Mesenchymal stem cell (in vitro differentiated cells and primary cell): ENCODE measurements around the gene CPSF6.

Experiments
- DNase-seq: peaks from one replicate; pipeline ENCODE4 v3.0.0-alpha.2; 2013
- H2AFZ ChIP-seq: one replicate; pipeline ENCODE4 v1.6.1; 2013; ENCODE audit warnings: low read depth, mild to moderate bottlenecking, control low read depth, inconsistent platforms, low read length, moderate library complexity
- H2AK5ac ChIP-seq: 2 replicates; pipeline ENCODE4 v1.6.1; 2013; ENCODE audit warnings: low read length, moderate library complexity, mild to moderate bottlenecking, inconsistent platforms; ENCODE audit not compliant: severe bottlenecking
- H2BK120ac ChIP-seq: one replicate; pipeline ENCODE4 v1.6.1; 2013; ENCODE audit warnings: low read depth, mild to moderate bottlenecking, inconsistent platforms, low read length, moderate library complexity
- H2BK12ac ChIP-seq, 2 experiments: one replicate each; pipeline ENCODE4 v1.6.1; 2013; ENCODE audit warnings: inconsistent platforms in 2 of 2, low read length in 2 of 2, mild to moderate bottlenecking in 2 of 2, moderate library complexity in 2 of 2, control low read depth in 1 of 2
- H2BK15ac ChIP-seq: one replicate; pipeline ENCODE4 v1.6.1; 2013; ENCODE audit warnings: mild to moderate bottlenecking, low read depth, inconsistent platforms; ENCODE audit not compliant: poor library complexity, severe bottlenecking
- H2BK5ac ChIP-seq: 2 replicates; pipeline ENCODE4 v1.6.1; 2013; ENCODE audit warnings: low read depth, mild to moderate bottlenecking, low read length, control low read depth, inconsistent platforms; ENCODE audit not compliant: poor library complexity, severe bottlenecking
- H3K14ac ChIP-seq, 2 experiments: one replicate each; pipeline ENCODE4 v1.6.1; 2013; ENCODE audit warnings: inconsistent platforms in 2 of 2, low read length in 2 of 2, control low read depth in 1 of 2, mild to moderate bottlenecking in 1 of 2, moderate library complexity in 1 of 2
- H3K18ac ChIP-seq, 2 experiments: one replicate each; pipeline ENCODE4 v1.6.1; 2013; ENCODE audit warnings: inconsistent platforms in 2 of 2, low read length in 2 of 2, control low read depth in 1 of 2, low read depth in 1 of 2, mild to moderate bottlenecking in 1 of 2
- H3K23ac ChIP-seq, 2 experiments: one replicate each; pipeline ENCODE4 v1.6.1; 2013; ENCODE audit warnings: inconsistent platforms in 2 of 2, low read length in 2 of 2, mild to moderate bottlenecking in 2 of 2, moderate library complexity in 2 of 2, control low read depth in 1 of 2
- H3K27ac ChIP-seq: 2 replicates; pipeline ENCODE4 v1.5.1; 2013; ENCODE audit warnings: mild to moderate bottlenecking, moderate library complexity, low read length, control low read depth, inconsistent platforms; ENCODE audit not compliant: poor library complexity, severe bottlenecking
- H3K27me3 ChIP-seq, 2 experiments: 2 replicates each; pipeline versions ENCODE4 v1.6.1 to v1.7.0; 2013; ENCODE audit warnings: low read length in 2 of 2, mild to moderate bottlenecking in 2 of 2, moderate library complexity in 2 of 2, control low read depth in 1 of 2, inconsistent platforms in 1 of 2; ENCODE audit not compliant: control insufficient read depth in 1 of 2, insufficient read depth in 1 of 2
- H3K36me3 ChIP-seq, 2 experiments: 2 replicates each; pipeline versions ENCODE4 v1.6.1 to v1.7.0; 2013; ENCODE audit warnings: low read length in 2 of 2, control low read depth in 1 of 2, inconsistent platforms in 1 of 2, low read depth in 1 of 2, mild to moderate bottlenecking in 1 of 2; ENCODE audit not compliant: insufficient read depth in 2 of 2, control insufficient read depth in 1 of 2
- H3K4ac ChIP-seq, 2 experiments: one replicate each; pipeline ENCODE4 v1.6.1; 2013; ENCODE audit warnings: inconsistent platforms in 2 of 2, low read length in 2 of 2, mild to moderate bottlenecking in 2 of 2, moderate library complexity in 2 of 2, control low read depth in 1 of 2, low read depth in 1 of 2
- H3K4me1 ChIP-seq: 2 replicates; pipeline ENCODE4 v1.6.1; 2013; ENCODE audit warnings: low read depth, low read length, control low read depth; ENCODE audit not compliant: control insufficient read depth, insufficient read depth
- H3K4me2 ChIP-seq: 2 replicates; pipeline ENCODE4 v1.6.1; 2013; ENCODE audit warnings: low read length, mild to moderate bottlenecking, inconsistent platforms; ENCODE audit not compliant: poor library complexity, severe bottlenecking
- H3K4me3 ChIP-seq, 2 experiments: 2 replicates each; pipeline versions ENCODE4 v1.5.1 to v1.7.0; 2013; ENCODE audit warnings: low read length in 2 of 2, mild to moderate bottlenecking in 2 of 2, control low read depth in 1 of 2, low read depth in 1 of 2; ENCODE audit not compliant: insufficient read depth in 1 of 2
- H3K79me1 ChIP-seq: replicated peaks from 2 replicates; pipeline ENCODE4 v1.6.1; 2013; ENCODE audit warnings: mild to moderate bottlenecking, control low read depth, low read length, inconsistent platforms; ENCODE audit not compliant: poor library complexity, severe bottlenecking
- H3K9ac ChIP-seq: 2 replicates; pipeline ENCODE4 v1.7.0; 2013; ENCODE audit warnings: mild to moderate bottlenecking, low read length, moderate library complexity
- H3K9me3 ChIP-seq: 2 replicates; pipeline ENCODE4 v1.7.0; 2013; ENCODE audit warnings: mild to moderate bottlenecking, low read length; ENCODE audit not compliant: control insufficient read depth
- H4K8ac ChIP-seq: one replicate; pipeline ENCODE4 v1.6.1; 2013; ENCODE audit warnings: inconsistent platforms, mild to moderate bottlenecking, low read length, moderate library complexity
- H4K91ac ChIP-seq: one replicate; pipeline ENCODE4 v1.6.1; 2013; ENCODE audit warnings: mild to moderate bottlenecking, low read length, inconsistent platforms
- whole genome bisulfite sequencing: methylation state at CpG from one replicate; pipeline ENCODE4 v1.1.7; 2013; ENCODE audit warnings: mixed read lengths; 5-methylcytosine and 5-hydroxymethylcytosine counted together

Gene CPSF6

DNA sequence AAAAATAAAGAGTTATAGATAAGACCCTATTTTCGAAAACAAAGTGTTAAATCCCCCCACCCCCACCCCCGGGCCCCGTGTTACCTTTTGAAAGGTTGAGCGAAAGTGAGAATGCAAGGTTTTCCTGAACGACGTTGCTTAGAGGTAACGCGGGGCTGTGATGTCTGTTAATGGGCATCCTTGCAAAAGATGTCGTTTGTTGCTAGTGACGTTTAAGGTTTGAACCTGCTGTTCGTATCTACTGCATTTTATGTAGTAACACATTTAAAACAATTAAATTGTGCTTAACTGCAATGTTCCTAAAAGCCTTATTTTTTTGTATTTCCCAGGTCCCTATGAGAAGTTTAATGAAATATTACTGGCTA is 1.2 kb downstream of the CPSF6 start:
- Histone ChIP-seq H3K9ac (peak overlapping the region; percentile 94), H3K4me1 (no peaks in the 10 kb centered on the region), H3K27ac (no peak overlapping the region), H3K4me2 (peak overlapping the region; percentile 72), H2AFZ (no peak overlapping the region), H3K79me1 (no peaks in the 10 kb centered on the region), H3K9me3 (no peaks in the 10 kb centered on the region), H2BK12ac (no peak overlapping the region), H3K23ac (no peak overlapping the region), H3K18ac (no peak overlapping the region), H3K36me3 (no peaks in the 10 kb centered on the region), H4K91ac (no peak overlapping the region), H3K4me3 (peak overlapping the region in 1 of 2 experiments; percentile 92), H3K27me3 (no peaks in the 10 kb centered on the region), H4K8ac (no peak overlapping the region), H2AK5ac (no peak overlapping the region), H3K14ac (no peak overlapping the region), H3K4ac (no peak overlapping the region), H2BK15ac (no peak overlapping the region), H2BK120ac (no peak overlapping the region), H2BK5ac (no peak overlapping the region)
- WGBS, result 0% methylated on average over 5 of the region's 11 CpGs
- peak; percentile 14 for DNase-seq

- Histone ChIP-seq H3K27me3 (no peaks in the 10 kb centered on the region), H3K4ac (no peak overlapping the region), H3K79me1 (no peaks in the 10 kb centered on the region), H3K9me3 (no peaks in the 10 kb centered on the region), H3K4me1 (no peaks in the 10 kb centered on the region), H3K4me3 (peak overlapping the region in 1 of 2 experiments; percentile 92), H3K18ac (no peak overlapping the region), H2BK5ac (no peak overlapping the region), H3K23ac (no peak overlapping the region), H3K4me2 (peak overlapping the region; percentile 51), H2BK15ac (no peak overlapping the region), H2BK120ac (no peak overlapping the region), H4K8ac (no peak overlapping the region), H2AK5ac (no peak overlapping the region), H4K91ac (no peak overlapping the region), H3K36me3 (no peaks in the 10 kb centered on the region), H3K14ac (no peak overlapping the region), H3K27ac (no peak overlapping the region), H2BK12ac (no peak overlapping the region), H3K9ac (peak overlapping the region; percentile 94), H2AFZ (no peak overlapping the region)
- no peak for DNase-seq
- WGBS, result 27% methylated on average over 1 of the region's 5 CpGs
Observed at GRCh38 chr12:69241438-69242092, 2.2 kb downstream of the CPSF6 start.

DNA sequence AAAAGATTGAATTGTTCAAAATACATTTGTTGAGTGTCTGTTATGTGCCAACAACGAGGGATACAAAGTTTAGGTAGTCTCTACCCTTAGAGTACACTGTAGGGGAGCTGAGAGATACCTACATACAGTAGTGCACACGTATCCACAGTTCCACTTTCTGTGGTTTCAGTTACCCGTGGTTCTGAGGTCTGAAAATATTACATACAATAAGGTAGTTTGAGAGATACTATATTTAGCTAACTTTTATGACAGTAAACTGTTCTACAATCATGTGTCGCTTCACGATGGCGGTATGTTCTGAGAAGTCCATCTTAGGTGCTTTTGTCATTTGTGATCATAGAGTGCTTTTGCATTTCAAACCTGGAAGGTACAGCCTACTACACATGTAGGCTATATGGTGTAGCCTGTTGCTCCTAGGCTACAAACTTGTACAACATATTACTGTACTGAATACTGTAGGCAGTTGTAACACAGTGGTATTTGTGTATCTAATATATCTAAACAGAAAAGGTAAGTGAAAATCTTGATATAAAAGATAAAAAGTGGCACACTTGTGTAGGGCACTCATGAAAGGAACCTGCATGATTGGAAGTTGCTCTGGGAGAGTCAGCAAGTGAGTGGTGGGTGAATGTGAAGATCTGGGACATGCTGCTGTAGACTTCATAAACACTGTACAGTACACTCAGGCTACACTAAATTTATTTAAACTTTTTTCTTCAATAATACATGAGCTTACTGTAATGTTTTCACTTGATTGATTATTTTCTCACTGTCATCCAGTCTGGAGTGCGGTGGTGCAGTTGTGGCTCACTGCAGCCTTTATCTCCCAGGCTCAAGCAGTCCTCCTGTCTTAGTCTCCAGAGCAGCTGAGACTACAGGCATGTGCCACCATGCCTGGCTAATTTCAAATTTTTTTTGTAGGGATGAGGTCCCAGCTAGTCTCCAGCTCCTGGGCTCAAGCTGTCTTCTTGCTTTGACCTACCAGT is 4.0 kb downstream of the CPSF6 start:
- no peak overlapping the region for H3K4ac ChIP-seq
- no peak overlapping the region for H4K8ac ChIP-seq
- H3K79me1 ChIP-seq, result no peaks in the 10 kb centered on the region
- WGBS, result 96% methylated on average over 6 of the region's 7 CpGs
- H2BK12ac ChIP-seq, result no peak overlapping the region
- no peak overlapping the region for H2AFZ ChIP-seq
- H3K9me3 ChIP-seq, result no peaks in the 10 kb centered on the region
- no peak overlapping the region for H3K23ac ChIP-seq
- H3K27ac ChIP-seq, result no peak overlapping the region
- no peak overlapping the region for H3K4me3 ChIP-seq
- no peaks in the 10 kb centered on the region for H3K4me1 ChIP-seq
- H3K18ac ChIP-seq, result peak overlapping the region in 1 of 2 experiments; percentile 21
- H3K27me3 ChIP-seq, result no peaks in the 10 kb centered on the region
- H3K14ac ChIP-seq, result no peak overlapping the region
- H2BK15ac ChIP-seq, result no peak overlapping the region
- no peak for DNase-seq
- H2AK5ac ChIP-seq, result no peak overlapping the region
- H2BK120ac ChIP-seq, result no peak overlapping the region
- no peak overlapping the region for H2BK5ac ChIP-seq
- H3K4me2 ChIP-seq, result no peak overlapping the region
- no peaks in the 10 kb centered on the region for H3K36me3 ChIP-seq
- H4K91ac ChIP-seq, result no peak overlapping the region
- H3K9ac ChIP-seq, result no peak overlapping the region

DNA sequence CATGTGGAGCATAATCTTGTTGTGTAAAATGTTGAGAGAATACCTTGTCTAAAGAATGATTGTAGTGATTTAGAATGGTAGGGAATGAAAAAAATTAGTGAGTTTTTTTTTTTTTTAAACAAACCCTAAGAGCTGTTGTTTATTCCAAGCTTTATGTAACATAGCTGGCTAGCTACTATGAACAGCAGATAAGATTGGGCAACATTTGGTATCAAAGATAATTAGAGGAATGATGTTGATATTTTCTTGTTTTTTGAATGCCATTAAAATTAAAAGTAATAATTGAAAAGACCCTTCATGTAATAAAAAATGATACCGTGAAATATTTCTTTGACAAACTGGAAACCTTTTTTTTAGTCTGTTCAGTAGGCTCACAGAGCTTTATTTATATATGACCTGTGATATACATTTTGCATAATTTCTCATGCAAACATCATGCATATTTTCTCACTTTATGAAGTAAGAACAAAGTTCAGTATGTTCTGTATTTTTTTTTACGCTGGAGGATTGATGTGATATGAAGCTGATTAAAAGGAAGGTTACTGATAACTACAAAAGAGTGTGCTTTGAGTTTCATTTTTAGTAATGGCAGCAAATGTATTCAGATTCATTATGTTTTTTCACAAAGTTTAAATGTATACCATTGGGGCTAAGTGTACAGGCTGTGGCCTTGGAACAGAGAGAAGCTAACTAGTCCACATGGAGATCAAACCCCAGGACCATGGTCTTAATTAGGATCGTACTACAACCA is 8.1 kb downstream of the CPSF6 start:
- WGBS, result 100% methylated on average over 2 of the region's 3 CpGs
- no peak overlapping the region for H3K9ac ChIP-seq
- peaks cover 1% of the 10 kb centered on the region for H3K4me1 ChIP-seq
- H3K9me3 ChIP-seq, result no peaks in the 10 kb centered on the region
- H2BK5ac ChIP-seq, result no peak overlapping the region
- no peak overlapping the region for H2BK120ac ChIP-seq
- H2BK12ac ChIP-seq, result no peak overlapping the region
- DNase-seq, result no peak
- no peak overlapping the region for H3K27ac ChIP-seq
- no peak overlapping the region for H3K18ac ChIP-seq
- H4K8ac ChIP-seq, result no peak overlapping the region
- no peaks in the 10 kb centered on the region for H3K27me3 ChIP-seq
- H2BK15ac ChIP-seq, result no peak overlapping the region
- no peak overlapping the region for H3K14ac ChIP-seq
- no peak overlapping the region for H3K4me3 ChIP-seq
- H3K23ac ChIP-seq, result no peak overlapping the region
- no peak overlapping the region for H3K4ac ChIP-seq
- no peak overlapping the region for H4K91ac ChIP-seq
- no peak overlapping the region for H2AFZ ChIP-seq
- H3K36me3 ChIP-seq, result no peaks in the 10 kb centered on the region
- H3K79me1 ChIP-seq, result no peaks in the 10 kb centered on the region
- H2AK5ac ChIP-seq, result no peak overlapping the region
- no peak overlapping the region for H3K4me2 ChIP-seq
